GM18951 (cell line): Measurements from ENCODE around the gene B3GNT3.

Experiments used
- POLR2A ChIP-seq: IDR thresholded peaks from 4 replicates; pipeline ENCODE4 v1.6.1; 2011; ENCODE audit warnings: mild to moderate bottlenecking; ENCODE audit not compliant: insufficient read length, insufficient read depth; ENCODE audit errors: extremely low read depth
- in situ Hi-C: fragments of 300-500 bp; cut with MboI; formaldehyde crosslinking; loops from one replicate; pipeline ENCODE4 v1.12.0; 2022; ENCODE audit warnings: low sequenced_read_pairs, mixed read lengths, inconsistent platforms; ENCODE audit not compliant: unreplicated experiment

The B3GNT3 gene

GRCh38 chr19:17837972-17838371, 43.0 kb downstream of the B3GNT3 start:
- in situ Hi-C loops: no loop called here
- no peak for TF ChIP-seq POLR2A

- in situ Hi-C loops: no loop called here
- no peak for TF ChIP-seq POLR2A
These were observed 45.1 kb downstream of the B3GNT3 start for GRCh38 chr19:17840019-17840418.

DNA sequence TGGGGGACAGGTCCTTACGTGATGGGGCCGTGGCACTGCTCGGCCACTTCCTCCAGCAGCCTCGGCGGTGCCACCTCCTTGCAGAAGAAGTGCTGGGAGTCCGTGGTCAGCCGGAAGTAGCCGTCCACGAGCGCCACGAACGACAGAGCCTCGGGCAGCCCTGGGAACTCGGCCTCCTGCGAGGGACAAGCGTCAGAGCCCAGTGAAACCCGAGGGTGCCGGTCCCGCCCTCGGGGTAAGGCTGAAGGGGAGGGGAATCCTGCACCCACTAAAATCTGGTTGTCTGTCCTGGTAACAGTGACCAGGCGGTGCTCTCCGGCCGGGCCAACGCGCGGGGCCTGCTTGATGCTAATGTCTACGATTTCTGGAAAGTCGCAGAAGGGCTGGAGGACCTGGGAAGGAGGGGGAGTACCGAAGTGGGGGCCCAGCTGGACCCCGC, 46.5 kb downstream of the B3GNT3 start:
- in situ Hi-C loops: no loop called here
- TF ChIP-seq POLR2A: no peak

DNA sequence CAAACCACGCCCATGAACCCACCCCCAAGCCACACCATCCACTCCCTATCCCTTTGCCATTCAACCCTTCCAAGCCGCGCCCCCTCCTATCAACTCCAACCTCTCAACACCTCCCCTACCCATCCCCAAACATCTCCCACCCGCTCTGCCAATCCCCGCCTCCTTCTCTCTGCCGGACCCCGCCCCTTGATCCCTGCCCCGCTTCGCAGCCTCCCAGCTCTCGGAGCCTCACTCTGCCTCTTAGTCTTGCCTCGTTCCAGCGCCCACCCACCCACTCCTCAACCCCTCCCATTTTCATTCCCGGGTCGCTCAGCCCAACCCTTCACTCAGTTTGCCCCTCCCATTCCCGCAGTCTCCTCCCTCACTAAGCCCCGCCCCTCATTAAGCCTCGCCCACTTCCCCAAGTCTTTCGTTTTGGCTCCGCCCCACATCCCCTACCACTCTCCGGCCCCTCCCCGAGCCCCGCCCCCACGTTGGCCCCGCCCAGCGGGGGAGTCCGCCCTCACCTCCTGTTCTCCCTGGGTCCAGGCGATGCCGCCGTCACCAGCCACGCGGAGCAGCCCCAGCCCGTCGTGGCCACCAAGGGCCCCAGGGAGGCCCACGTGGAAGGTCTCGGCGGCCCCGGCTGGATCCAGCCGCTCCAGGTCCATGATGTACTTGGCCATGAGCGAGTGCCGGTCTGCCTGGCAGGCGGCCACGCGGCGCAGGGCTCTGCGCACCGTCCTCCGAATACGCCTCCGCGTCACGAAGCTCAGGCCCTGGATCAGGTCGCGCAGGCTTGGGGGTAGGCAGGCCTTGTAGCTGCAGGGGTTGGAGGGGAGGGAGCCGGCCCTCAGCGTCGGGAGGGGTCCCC, 47.1 kb downstream of the B3GNT3 start:
- no peak for TF ChIP-seq POLR2A
- in situ Hi-C loops: no loop called here

GRCh38 chr19:17842663-17843291, 47.8 kb downstream of the B3GNT3 start:
- in situ Hi-C loops: no loop called here
- no peak for TF ChIP-seq POLR2A

GRCh38 chr19:17843292-17843827, 48.4 kb downstream of the B3GNT3 start:
- in situ Hi-C loops: no loop called here
- TF ChIP-seq POLR2A: no peak

DNA sequence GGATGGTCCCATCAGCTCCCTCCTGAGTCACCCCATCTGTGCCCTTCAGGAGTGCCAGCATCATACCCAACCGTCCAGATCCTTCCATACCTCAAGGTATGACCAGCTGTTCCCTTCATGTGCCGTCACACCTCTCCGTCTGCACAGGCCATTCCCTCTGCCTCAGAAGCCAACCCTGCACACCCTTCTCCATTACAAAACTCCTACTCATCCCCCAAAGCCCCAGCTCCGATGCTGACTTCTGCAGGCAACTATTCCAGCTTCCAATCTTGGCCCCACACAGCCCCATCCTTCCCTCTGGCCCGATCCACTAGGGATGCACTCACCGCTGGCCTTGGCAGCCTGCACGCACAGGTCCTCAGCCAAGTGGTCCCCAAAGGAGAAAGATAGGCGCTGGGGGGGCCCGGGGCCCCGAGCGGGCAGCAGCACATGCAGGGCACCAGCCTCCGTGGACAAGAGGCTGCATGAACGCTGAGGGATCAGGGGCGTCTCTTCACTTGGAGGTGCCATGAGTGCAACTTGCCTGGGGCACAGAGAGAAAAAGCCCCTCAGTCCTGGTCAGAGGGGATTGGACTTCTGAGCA, 49.1 kb downstream of the B3GNT3 start:
- in situ Hi-C loops: no loop called here

GRCh38 chr19:17846146-17846545, 51.2 kb downstream of the B3GNT3 start:
- TF ChIP-seq POLR2A: no peak
- in situ Hi-C loops: no loop called here

More for the DNA sequence above, 49.1 kb downstream of the B3GNT3 start:
- TF ChIP-seq POLR2A: no peak

GRCh38 chr19:17847538-17848366, 52.8 kb downstream of the B3GNT3 start, which contains the start of gene JAK3:
JAK3 (minus strand) TSS chr19:17847982; CDS start chr19:17844417, 3,565 bp downstream.
- TF ChIP-seq POLR2A: peak; percentile 80

GRCh38 chr19:17848595-17849292, 53.8 kb downstream of the B3GNT3 start:
- in situ Hi-C loops: no loop called here
- no peak for TF ChIP-seq POLR2A

More at GRCh38 chr19:17847538-17848366, 52.8 kb downstream of the B3GNT3 start, which contains the start of gene JAK3:
- in situ Hi-C loops: no loop called here

- in situ Hi-C loops: no loop called here
- no peak for TF ChIP-seq POLR2A
These were observed 59.1 kb downstream of the B3GNT3 start for GRCh38 chr19:17854061-17854460.
